ENCODE results near the gene SPECC1. TPM values are rescaled to one million over a fixed set of nuclear protein-coding genes. Genes with fewer than 3 reads are reported as not detected.
"Not testable (repeated sequence)": the region's sequence is repeated elsewhere in the genome, so short reads cannot be mapped to it uniquely, and the experiment has no call there.

Gene SPECC1, protein sequence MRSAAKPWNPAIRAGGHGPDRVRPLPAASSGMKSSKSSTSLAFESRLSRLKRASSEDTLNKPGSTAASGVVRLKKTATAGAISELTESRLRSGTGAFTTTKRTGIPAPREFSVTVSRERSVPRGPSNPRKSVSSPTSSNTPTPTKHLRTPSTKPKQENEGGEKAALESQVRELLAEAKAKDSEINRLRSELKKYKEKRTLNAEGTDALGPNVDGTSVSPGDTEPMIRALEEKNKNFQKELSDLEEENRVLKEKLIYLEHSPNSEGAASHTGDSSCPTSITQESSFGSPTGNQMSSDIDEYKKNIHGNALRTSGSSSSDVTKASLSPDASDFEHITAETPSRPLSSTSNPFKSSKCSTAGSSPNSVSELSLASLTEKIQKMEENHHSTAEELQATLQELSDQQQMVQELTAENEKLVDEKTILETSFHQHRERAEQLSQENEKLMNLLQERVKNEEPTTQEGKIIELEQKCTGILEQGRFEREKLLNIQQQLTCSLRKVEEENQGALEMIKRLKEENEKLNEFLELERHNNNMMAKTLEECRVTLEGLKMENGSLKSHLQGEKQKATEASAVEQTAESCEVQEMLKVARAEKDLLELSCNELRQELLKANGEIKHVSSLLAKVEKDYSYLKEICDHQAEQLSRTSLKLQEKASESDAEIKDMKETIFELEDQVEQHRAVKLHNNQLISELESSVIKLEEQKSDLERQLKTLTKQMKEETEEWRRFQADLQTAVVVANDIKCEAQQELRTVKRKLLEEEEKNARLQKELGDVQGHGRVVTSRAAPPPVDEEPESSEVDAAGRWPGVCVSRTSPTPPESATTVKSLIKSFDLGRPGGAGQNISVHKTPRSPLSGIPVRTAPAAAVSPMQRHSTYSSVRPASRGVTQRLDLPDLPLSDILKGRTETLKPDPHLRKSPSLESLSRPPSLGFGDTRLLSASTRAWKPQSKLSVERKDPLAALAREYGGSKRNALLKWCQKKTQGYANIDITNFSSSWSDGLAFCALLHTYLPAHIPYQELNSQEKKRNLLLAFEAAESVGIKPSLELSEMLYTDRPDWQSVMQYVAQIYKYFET
- total RNA-seq = 31.0 TPM
- long read RNA-seq, full-length matches to known transcripts = 11 of 26 reads
- long read RNA-seq, partial matches to known transcripts = 6 of 26 reads
- long read RNA-seq, other reads (novel, unspliced or antisense) = 9 of 26 reads

DNA sequence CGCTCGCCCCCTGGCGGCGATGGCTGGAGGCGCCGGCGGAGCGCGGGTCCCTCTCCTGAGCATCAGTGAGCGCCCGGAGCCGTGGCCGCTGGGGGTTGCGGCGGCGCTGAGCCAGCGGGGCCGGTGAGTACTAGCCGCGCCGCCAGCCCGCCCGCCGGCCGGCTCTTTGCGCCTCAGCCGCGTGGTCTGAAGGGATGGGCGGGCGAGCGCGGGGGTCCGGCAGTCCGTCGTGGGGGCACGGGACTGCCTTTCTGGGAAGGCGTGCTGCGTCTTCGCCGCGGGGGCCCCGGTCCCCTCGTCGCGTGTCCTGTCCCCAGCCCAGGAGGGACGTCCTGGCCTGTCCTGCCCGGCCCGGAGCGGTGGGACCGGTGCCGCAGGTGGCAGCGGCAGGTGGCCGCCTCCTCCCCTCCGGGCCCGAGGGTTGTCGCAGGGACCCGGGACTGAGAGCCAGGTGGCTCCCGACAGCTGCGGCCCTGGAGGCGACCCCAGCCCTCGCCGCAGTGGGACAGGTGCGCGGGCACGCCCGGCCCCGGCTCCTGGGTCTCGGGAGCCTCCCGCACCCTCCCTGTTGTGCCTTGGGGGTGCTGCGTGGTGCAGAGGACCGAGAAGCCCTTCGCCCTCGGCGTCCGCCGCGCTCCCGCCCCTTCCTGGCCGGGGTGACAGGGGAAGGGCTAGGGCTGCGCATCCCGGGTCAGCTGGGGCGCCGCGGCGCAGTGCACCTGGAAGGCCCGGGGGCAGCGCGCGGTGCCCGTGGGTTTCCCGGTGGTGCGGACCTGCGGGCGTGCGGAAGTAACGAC is at the start of gene SPECC1:
Gene SPECC1, plus strand, starts transcription at position 58 of the 797 bp plus-strand sequence. CDS start 87,293 bp downstream, outside the sequence.
- H3K27me3 ChIP-seq = peaks cover 48% of the 10 kb centered on the region
- H3K36me3 ChIP-seq = no peaks in the 10 kb centered on the region
- ATAC-seq = peak; percentile 99

DNA sequence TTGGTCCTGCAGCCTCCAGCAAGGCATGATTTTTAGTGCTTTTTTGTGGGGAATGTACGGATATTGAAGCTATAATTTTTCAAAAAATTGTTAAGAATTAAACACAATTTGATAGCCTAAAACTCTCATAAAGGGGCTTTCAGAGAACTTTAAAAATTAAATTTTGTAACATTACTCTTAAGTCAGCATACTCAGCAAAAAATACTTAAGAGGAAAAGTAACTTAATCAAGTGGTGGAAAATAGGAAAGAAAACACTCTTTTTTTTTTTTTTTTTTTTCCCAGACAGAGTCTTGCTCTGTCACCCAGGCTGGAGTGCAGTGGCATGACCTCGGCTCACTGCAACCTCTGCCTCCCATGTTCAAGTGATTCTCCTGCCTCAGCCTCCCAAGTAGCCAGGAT is 46.2 kb upstream of the SPECC1 start:
- H3K4me1 ChIP-seq; H3K4me3 ChIP-seq; H3K27me3 ChIP-seq; H3K9me3 ChIP-seq; DNase-seq; ATAC-seq; intact Hi-C loops (cut with DNase I); H3K27ac ChIP-seq: not testable (repeated sequence)
- peaks cover 69% of the 10 kb centered on the region for H3K36me3 ChIP-seq

More for the DNA sequence above, at the start of gene SPECC1:
- peaks cover 9% of the 10 kb centered on the region for H3K4me1 ChIP-seq
- TF ChIP-seq, protein P1, sequence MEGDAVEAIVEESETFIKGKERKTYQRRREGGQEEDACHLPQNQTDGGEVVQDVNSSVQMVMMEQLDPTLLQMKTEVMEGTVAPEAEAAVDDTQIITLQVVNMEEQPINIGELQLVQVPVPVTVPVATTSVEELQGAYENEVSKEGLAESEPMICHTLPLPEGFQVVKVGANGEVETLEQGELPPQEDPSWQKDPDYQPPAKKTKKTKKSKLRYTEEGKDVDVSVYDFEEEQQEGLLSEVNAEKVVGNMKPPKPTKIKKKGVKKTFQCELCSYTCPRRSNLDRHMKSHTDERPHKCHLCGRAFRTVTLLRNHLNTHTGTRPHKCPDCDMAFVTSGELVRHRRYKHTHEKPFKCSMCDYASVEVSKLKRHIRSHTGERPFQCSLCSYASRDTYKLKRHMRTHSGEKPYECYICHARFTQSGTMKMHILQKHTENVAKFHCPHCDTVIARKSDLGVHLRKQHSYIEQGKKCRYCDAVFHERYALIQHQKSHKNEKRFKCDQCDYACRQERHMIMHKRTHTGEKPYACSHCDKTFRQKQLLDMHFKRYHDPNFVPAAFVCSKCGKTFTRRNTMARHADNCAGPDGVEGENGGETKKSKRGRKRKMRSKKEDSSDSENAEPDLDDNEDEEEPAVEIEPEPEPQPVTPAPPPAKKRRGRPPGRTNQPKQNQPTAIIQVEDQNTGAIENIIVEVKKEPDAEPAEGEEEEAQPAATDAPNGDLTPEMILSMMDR (IDR thresholded peaks at IDR 0.05) = peak; percentile 94
- no peak within 1 kb of the TSS for H3K27ac ChIP-seq
- DNase-seq = peak; percentile 69
- no peaks in the 10 kb centered on the region for H3K9me3 ChIP-seq
- H3K4me3 ChIP-seq = peak within 1 kb of the TSS; percentile 64
- intact Hi-C loops (cut with DNase I) = no loop called here

DNA sequence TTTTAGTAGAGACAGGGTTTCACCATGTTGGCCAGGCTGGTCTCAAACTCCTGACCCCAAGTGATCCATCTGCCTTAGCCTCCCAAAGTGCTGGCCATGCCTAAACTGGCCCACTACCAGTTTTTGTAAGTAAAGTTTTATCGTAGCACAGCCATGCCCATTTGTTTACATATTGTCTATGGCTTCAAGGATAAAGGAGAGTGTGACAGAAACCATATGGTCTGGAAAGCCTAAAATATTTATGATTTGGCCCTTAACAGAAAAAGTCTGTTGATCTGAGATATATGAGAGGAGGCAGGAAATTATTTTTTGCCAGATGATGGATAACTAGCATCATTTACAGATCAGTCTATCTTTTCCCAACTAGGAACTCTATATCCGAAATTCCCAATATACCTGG is 36.0 kb upstream of the SPECC1 start:
- intact Hi-C loops (cut with DNase I) = no loop called here
- DNase-seq (no peak), ATAC-seq (no peak)
- TF ChIP-seq, protein P1 (IDR thresholded peaks at IDR 0.05) = no peak
- Histone ChIP-seq H3K4me3 (no peak overlapping the region), H3K9me3 (no peaks in the 10 kb centered on the region), H3K4me1 (peaks cover 18% of the 10 kb centered on the region), H3K27ac (no peak overlapping the region), H3K36me3 (peaks cover 23% of the 10 kb centered on the region), H3K27me3 (no peaks in the 10 kb centered on the region)

DNA sequence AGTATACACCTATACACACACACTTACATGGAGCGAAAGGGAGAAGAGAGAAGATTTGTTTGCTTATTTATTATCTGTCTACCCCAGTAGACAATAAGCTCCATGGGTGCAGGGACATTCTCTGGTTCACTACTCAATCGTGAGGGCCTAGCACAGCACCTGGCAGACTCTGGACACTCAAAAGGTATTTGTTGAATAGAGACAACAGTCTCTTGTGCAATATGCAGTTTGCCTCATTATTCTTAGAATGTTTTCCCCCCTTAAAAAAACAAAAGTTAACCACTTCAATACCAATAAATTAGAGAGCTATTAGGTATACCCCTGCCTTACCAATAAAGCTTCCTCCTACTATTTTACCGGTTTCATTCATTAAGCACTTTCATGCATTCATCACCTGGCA is 33.6 kb upstream of the SPECC1 start:
- H3K27ac ChIP-seq = no peak overlapping the region
- intact Hi-C loops (cut with DNase I) = no loop called here
- TF ChIP-seq, protein P1 (IDR thresholded peaks at IDR 0.05) = no peak
- DNase-seq = no peak
- H3K4me3 ChIP-seq = no peak overlapping the region
- H3K36me3 ChIP-seq = peaks cover 13% of the 10 kb centered on the region
- no peaks in the 10 kb centered on the region for H3K9me3 ChIP-seq
- no peak for ATAC-seq
- H3K4me1 ChIP-seq = peaks cover 39% of the 10 kb centered on the region
- H3K27me3 ChIP-seq = no peaks in the 10 kb centered on the region

DNA sequence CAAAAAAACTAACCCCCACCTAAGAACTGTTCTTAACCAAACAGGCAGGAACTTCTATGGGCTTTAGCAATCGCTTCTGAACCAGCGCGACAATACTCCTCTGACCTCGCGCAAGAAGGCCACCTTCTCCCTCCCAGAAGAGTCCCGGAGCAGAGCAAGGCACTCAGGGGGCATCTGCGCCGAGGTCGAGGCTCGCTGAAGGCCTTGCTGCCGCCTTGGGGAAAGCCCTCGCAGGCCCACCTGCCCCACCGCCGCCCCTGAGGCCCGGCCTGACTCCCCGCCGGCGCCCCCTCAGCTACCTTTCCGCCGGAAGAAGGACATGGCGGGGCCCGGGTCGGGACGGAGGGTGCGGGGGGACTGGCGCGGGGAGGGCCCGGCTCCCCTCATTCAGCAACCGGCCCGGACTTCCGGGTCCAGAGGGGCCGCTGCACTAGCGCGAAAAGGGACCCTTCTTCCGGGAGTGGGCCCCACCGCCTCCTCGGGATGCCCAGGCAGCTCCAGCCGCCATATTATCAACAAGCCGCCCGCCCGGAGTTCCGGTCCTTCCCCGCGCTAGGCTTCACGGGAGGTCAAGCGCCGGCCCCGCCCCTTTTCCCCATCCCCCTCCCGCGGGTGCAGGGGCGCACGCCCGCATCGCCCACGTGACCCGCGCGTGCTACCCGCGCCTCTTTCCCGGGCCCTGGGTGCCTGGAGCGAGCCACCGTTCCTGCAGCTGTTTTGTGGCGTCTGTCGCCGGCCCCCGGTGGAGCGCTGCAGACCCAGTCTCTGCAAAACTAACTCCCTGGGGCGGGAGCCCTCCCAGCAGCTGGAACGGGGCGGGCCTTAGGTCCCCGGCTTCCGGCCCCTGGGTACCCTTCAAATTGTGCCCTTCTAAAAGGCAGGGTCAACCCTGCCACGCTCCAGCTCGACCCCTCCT is 31.6 kb upstream of the SPECC1 start, which contains the start of gene AKAP10:
Gene AKAP10, minus strand, starts transcription at position 536 of the 916 bp plus-strand sequence. Its CDS starts 149 bp downstream, at position 387.
- TF ChIP-seq, protein P1 (IDR thresholded peaks at IDR 0.05) = no peak
- Histone ChIP-seq H3K4me1 (peaks cover 39% of the 10 kb centered on the region), H3K4me3 (peak within 1 kb of the TSS; percentile 83), H3K9me3 (no peaks in the 10 kb centered on the region), H3K36me3 (no peaks in the 10 kb centered on the region), H3K27ac (peak within 1 kb of the TSS; percentile 93), H3K27me3 (no peaks in the 10 kb centered on the region)
- DNase-seq (peak; percentile 98), ATAC-seq (peak; percentile 96)
- intact Hi-C loops (cut with DNase I) = no loop called here
